Measurements from ENCODE around the gene GNG2.

DNA sequence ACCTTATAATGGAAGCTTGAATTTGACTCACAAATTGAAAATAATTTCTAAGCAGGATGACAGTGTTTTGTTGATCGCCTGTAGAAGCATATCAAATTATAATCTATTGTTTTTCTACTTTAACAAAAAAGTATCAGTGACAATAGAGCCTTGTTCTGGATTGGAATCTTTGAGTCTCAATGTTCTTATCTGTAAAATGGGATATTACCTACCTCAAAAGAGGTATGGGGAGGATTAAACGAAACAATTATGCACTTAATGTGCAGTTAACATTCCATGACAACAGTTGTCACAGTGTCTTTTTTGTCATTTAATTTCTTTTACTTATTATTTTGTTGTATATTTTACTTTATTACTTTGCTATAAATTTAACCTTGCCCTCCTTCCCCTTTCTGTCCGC is 130.1 kb downstream of the GNG2 start:
- TF ChIP-seq CTCF (conservative IDR thresholded peaks at IDR 0.05 in 1 of 2, IDR thresholded peaks at IDR 0.05 in 1 of 2; ENCODE audit: extremely low read depth in 1 of 2, insufficient read depth in 1 of 2, low read depth in 1 of 2, low read length in 2 of 2) (no peak), EZH2 (IDR thresholded peaks at IDR 0.05; ENCODE audit: borderline replicate concordance, low read length) (no peak)
